Measurements from ENCODE around the gene KCNQ1.

KCNQ1 gene

GRCh38 chr11:2774173-2775082 is 329.6 kb downstream of the KCNQ1 start:
- no peak for TF ChIP-seq CTCF (IDR thresholded peaks at IDR 0.05)

DNA sequence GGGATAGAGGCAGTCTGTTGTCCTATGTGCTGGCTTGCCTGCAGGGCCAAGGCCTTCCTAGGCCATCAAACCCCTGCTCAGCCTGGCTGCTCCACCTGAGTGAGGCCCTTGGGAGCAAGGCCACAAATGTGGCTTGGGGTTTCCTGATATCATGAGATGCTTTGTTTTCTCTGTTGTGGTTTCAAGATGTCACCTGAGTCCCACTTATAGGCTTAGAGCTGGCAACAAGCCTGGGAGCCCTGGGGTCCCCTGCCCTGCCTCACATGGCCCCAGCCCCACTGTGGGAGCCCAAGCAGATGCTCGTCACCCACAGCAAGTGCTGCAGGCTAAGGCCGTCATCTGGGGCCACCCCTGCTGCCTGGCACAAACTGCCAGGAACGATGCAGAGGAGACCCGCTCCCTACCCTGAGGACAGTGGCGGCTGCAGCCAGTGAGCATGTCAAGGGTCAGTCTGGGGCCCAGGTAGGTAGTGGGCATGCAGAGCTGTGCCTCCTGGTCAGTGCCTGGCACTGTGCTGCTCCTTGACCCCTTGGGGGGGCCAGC is 330.3 kb downstream of the KCNQ1 start:
- no peak for TF ChIP-seq CTCF (IDR thresholded peaks at IDR 0.05)

- no peak for TF ChIP-seq CTCF (IDR thresholded peaks at IDR 0.05)
Observed at GRCh38 chr11:2775626-2776350, 331.0 kb downstream of the KCNQ1 start.

DNA sequence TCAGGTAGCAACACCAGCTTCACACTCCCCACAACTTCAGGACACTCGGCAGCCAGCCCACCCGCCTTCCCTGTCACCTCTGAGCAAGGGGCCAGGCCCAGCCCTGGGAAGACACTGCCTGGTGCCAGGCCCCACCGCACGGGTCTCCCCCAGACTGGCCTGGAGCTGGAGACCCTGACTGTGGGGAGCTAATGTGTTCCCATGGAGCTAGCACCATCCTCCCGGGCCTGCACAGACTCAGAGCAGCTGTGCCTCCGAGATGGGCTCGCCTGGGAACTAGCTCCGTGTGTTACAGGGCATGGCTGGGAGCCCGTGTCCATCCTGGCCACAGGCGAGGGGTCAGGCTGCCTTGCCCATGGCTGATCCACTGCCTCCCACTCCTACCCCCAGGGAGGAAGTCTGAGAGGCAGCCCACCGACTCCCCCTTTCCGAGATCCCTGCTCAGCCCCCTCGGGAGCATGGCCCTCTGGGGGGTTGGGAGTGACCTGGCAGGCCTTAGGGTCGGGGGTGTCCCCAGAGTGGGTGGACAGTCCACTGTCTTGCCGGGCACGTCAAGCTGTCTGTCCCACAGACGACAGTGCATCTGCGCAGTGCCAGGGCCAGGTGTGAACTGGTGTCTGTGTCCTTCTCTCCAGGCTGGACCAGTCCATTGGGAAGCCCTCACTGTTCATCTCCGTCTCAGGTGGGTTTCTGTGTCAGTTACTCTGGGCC is 331.7 kb downstream of the KCNQ1 start:
- TF ChIP-seq CTCF (IDR thresholded peaks at IDR 0.05), result no peak

- no peak for TF ChIP-seq CTCF (IDR thresholded peaks at IDR 0.05)
Observed at GRCh38 chr11:2777386-2777785, 332.6 kb downstream of the KCNQ1 start.

- no peak for TF ChIP-seq CTCF (IDR thresholded peaks at IDR 0.05)
Observed at GRCh38 chr11:2777871-2778629, 333.2 kb downstream of the KCNQ1 start.
